CD4-positive, CD25-positive, alpha-beta regulatory T cell (primary cell): ENCODE measurements around the gene MMP25. TPM values are rescaled to one million over a fixed set of nuclear protein-coding genes. Genes with fewer than 3 reads are reported as not detected.
A peak's percentile ranks its signal among the peaks of the same experiment; 100 is the strongest.

ENCODE experiments used
- ATAC-seq, 2 donors: fragments of 150-1000 bp; cut with Tn5 transposase; one replicate each; pipeline ENCODE4 v1.10.0; 2021; ENCODE audit warnings: low read depth in 2 of 2, moderate number of reproducible peaks in 2 of 2, moderate library complexity in 1 of 2
- DNase-seq, 3 donors: peaks; one replicate each; pipeline versions ENCODE4 v3.0.0 to v3.0.0-alpha.2; 2012 to 2022; ENCODE audit warnings: mixed read lengths in 1 of 3
- H3K27ac ChIP-seq: one replicate; pipeline ENCODE4 v1.7.0; 2013; ENCODE audit warnings: mild to moderate bottlenecking, low read length; ENCODE audit not compliant: insufficient read depth, poor library complexity, severe bottlenecking
- H3K27me3 ChIP-seq: one replicate; pipeline ENCODE4 v1.7.0; 2013; ENCODE audit warnings: low read length; ENCODE audit not compliant: control insufficient read depth, insufficient read depth
- H3K36me3 ChIP-seq: one replicate; pipeline ENCODE4 v1.7.0; 2013; ENCODE audit warnings: mild to moderate bottlenecking, low read length, moderate library complexity; ENCODE audit not compliant: control insufficient read depth, insufficient read depth
- H3K4me1 ChIP-seq: 2 replicates; pipeline ENCODE4 v1.7.0; 2013; ENCODE audit warnings: mild to moderate bottlenecking, low read length; ENCODE audit not compliant: insufficient read depth, control insufficient read depth, poor library complexity, severe bottlenecking
- H3K4me3 ChIP-seq: one replicate; pipeline ENCODE4 v1.7.0; 2013; ENCODE audit warnings: low read depth, mild to moderate bottlenecking, low read length, moderate library complexity
- H3K9me3 ChIP-seq, 2 experiments: 1 replicate in 1 of 2; 2 replicates in 1 of 2; pipeline ENCODE4 v1.7.0; 2013; ENCODE audit warnings: low read length in 2 of 2, mild to moderate bottlenecking in 1 of 2, moderate library complexity in 1 of 2; ENCODE audit not compliant: control insufficient read depth in 2 of 2
- H3K27ac Mint-ChIP-seq, 3 donors: one replicate each; pipeline ENCODE4 v1.8.0; 2020 to 2022; ENCODE audit warnings: mild to moderate bottlenecking in 3 of 3, mixed read lengths in 3 of 3, moderate library complexity in 2 of 3
- H3K27me3 Mint-ChIP-seq: one replicate; pipeline ENCODE4 v1.8.0; 2022; ENCODE audit warnings: mild to moderate bottlenecking, mixed read lengths
- H3K36me3 Mint-ChIP-seq: one replicate; pipeline ENCODE4 v1.8.0; 2020; ENCODE audit warnings: mixed read lengths
- H3K4me1 Mint-ChIP-seq, 4 donors: one replicate each; pipeline ENCODE4 v1.8.0; 2020 to 2022; ENCODE audit warnings: mixed read lengths in 4 of 4, mild to moderate bottlenecking in 1 of 4
- H3K4me3 Mint-ChIP-seq, 4 donors: one replicate each; pipeline ENCODE4 v1.8.0; 2020 to 2022; ENCODE audit warnings: mild to moderate bottlenecking in 4 of 4, mixed read lengths in 4 of 4, moderate library complexity in 3 of 4
- H3K9me3 Mint-ChIP-seq, 7 donors: one replicate each; pipeline ENCODE4 v1.8.0; 2020 to 2022; ENCODE audit warnings: mixed read lengths in 7 of 7, mild to moderate bottlenecking in 3 of 7, moderate library complexity in 2 of 7
- polyA plus RNA-seq, 4 donors: library from polyadenylated mRNA; unstranded; fragments of 300-500 nt; fragmentation: Illumina TruSeq; gene quantifications; one replicate each; pipeline ENCODE4 v1.2.3, GENCODE V29; 2021
- total RNA-seq: library from RNA; stranded (reverse); gene quantifications from one replicate; pipeline ENCODE4 v1.2.3, GENCODE V29; 2022

MMP25 gene
- total and polyA plus RNA-seq, 5 donors from 2014 or later: 0.16 to 1.6 (median 0.65) TPM; not detected in 1

DNA sequence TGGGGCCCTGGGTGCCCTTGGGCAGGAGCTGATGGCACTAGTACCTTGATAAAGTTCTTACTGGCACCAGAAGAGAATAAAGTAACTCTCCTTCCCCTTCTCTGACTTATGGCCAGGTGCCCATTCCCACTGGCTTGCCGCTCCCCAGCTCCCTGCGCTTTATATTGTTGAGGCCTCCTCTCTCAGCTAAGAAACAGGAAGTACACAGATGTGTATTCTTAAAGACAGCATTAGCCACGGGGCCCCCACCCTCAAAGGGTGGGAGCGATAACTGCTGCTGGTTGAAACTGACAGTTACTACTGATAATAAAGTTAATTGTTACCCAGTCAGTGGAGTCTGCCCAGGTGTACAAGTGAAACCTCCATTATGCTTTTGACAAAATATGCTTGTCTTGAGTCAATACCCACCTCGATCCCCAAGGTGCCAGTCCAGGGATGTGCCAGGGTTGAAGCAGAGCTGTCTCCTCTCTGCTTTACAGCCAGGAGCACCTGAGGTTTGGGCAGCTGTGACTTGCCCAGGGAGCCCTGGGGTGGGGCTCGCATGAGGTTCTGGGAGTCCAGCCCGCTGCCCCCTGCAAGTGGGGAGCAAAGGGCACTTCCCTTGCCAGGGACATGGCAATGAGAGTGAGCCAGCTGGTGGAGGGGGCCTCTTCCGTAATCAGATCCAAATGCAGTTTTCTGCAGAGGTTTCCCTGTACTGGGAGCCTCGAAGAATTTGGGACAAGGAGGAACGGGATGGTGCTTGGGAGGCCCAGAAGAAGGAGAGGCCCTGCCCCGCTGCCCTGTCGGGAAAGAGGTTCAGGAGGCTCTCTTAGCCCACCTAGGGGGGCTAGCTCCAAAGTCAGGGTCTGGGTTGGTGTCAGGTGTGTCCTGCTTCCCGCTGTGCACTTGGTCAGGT lies 39.1 kb upstream of the MMP25 start:
- H3K27ac ChIP-seq: no peak overlapping the region
- H3K9me3 Mint-ChIP-seq: no peaks in the 10 kb centered on the region
- peak in 1 of 3 donors; percentile 56 for DNase-seq
- H3K4me1 ChIP-seq: peaks cover 33% of the 10 kb centered on the region
- H3K4me1 Mint-ChIP-seq: peaks cover 9 to 33% (median 17%) of the 10 kb centered on the region in 4 donors
- no peaks in the 10 kb centered on the region for H3K36me3 ChIP-seq
- H3K27me3 Mint-ChIP-seq: peaks cover 25% of the 10 kb centered on the region
- H3K36me3 Mint-ChIP-seq: no peaks in the 10 kb centered on the region
- H3K27ac Mint-ChIP-seq: peak overlapping the region in 2 of 3 donors; percentile 42 to 54
- H3K4me3 Mint-ChIP-seq: peak overlapping the region; percentile 38 to 81 (median 71)
- H3K9me3 ChIP-seq: no peaks in the 10 kb centered on the region
- H3K4me3 ChIP-seq: no peak overlapping the region
- no peak for ATAC-seq
- no peaks in the 10 kb centered on the region for H3K27me3 ChIP-seq

DNA sequence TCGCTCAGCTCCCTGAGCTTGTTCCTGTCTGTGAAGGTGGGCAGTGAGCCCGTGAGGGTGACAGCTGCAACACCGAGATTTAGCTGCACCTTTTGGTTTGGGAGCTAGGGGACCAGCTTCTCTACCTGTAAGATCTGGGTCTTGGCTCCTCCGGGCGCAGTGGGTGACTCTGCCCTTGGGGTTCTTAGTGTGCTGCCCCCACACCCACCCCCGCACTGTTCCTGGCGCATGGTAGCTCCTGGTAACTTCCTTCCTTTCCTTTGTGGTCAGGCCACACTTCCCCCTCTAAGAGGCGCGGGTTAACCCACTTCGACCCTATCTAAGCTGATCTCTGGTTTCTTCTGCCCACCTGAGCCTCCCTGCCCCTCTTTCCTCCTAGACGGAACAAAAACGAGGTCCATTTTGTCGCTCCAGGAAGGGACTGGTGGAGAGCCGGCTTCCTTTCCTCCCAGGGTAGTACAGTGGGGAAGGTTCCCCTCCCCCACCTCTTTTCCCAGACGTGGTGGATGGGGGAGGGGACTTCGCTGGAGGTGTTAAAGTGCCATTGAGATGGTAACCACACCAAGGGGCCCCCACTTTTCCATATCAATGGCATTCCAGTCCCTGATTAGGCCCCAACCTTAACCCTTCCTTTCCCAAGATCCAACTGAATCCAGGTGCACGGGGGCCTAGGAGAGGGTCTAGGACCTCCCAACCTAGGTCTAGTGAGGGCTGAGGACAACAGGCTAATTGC lies 38.2 kb upstream of the MMP25 start:
- no peaks in the 10 kb centered on the region for H3K36me3 ChIP-seq
- peaks cover 26% of the 10 kb centered on the region for H3K27me3 Mint-ChIP-seq
- DNase-seq (peak in 1 of 3 donors; percentile 28), ATAC-seq (no peak)
- H3K9me3 ChIP-seq: no peaks in the 10 kb centered on the region
- H3K4me1 Mint-ChIP-seq: peaks cover 5 to 33% (median 17%) of the 10 kb centered on the region in 4 donors
- H3K4me3 Mint-ChIP-seq: peak overlapping the region; percentile 68 to 81 (median 76)
- H3K27ac ChIP-seq: no peak overlapping the region
- no peaks in the 10 kb centered on the region for H3K27me3 ChIP-seq
- H3K27ac Mint-ChIP-seq: peak overlapping the region in 2 of 3 donors; percentile 10 to 42
- no peak overlapping the region for H3K4me3 ChIP-seq
- H3K9me3 Mint-ChIP-seq: no peaks in the 10 kb centered on the region
- no peaks in the 10 kb centered on the region for H3K36me3 Mint-ChIP-seq
- H3K4me1 ChIP-seq: peaks cover 33% of the 10 kb centered on the region

DNA sequence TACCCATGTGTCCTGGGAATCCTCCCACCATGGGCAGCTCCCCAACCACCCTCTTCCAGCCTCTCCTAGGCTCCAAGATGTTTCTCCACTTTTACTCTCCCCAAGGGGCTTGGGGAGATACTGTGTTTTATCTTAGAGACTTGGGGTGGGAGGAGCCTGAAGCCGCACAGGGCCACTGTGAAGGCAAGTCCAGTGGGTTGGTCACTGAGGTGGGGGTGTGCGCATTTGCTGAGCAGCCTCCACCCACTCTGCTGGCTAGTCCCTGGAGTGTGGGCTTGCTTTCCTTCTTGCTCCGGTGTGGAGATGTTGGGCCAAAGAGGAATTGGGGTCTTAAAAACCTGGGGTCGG lies 37.7 kb upstream of the MMP25 start:
- Histone ChIP-seq H3K4me1 (peaks cover 30% of the 10 kb centered on the region), H3K36me3 (no peaks in the 10 kb centered on the region), H3K9me3 (no peaks in the 10 kb centered on the region), H3K27me3 (no peaks in the 10 kb centered on the region), H3K27ac (no peak overlapping the region), H3K4me3 (no peak overlapping the region)
- ATAC-seq (no peak), DNase-seq (no peak)
- H3K27me3 Mint-ChIP-seq: peaks cover 26% of the 10 kb centered on the region
- peak overlapping the region in 2 of 4 donors; percentile 3 to 81 for H3K4me3 Mint-ChIP-seq
- H3K9me3 Mint-ChIP-seq: no peaks in the 10 kb centered on the region
- peaks cover 3 to 33% (median 16%) of the 10 kb centered on the region in 4 donors for H3K4me1 Mint-ChIP-seq
- H3K36me3 Mint-ChIP-seq: no peaks in the 10 kb centered on the region
- H3K27ac Mint-ChIP-seq: no peak overlapping the region

- peaks cover 31% of the 10 kb centered on the region for H3K27me3 Mint-ChIP-seq
- no peak for ATAC-seq
- no peak for DNase-seq
- no peaks in the 10 kb centered on the region for H3K36me3 Mint-ChIP-seq
- Histone ChIP-seq H3K27me3 (no peaks in the 10 kb centered on the region), H3K27ac (no peak overlapping the region), H3K36me3 (no peaks in the 10 kb centered on the region), H3K4me3 (no peak overlapping the region), H3K9me3 (no peaks in the 10 kb centered on the region), H3K4me1 (peaks cover 28% of the 10 kb centered on the region)
- H3K4me1 Mint-ChIP-seq: peaks cover 0 to 29% (median 15%) of the 10 kb centered on the region in 4 donors
- no peak overlapping the region for H3K27ac Mint-ChIP-seq
- peak overlapping the region in 2 of 4 donors; percentile 8 to 38 for H3K4me3 Mint-ChIP-seq
- no peaks in the 10 kb centered on the region for H3K9me3 Mint-ChIP-seq
Measured at GRCh38 chr16:3009568-3010390, 36.6 kb upstream of the MMP25 start.

- Mint-ChIP-seq H3K9me3 (no peaks in the 10 kb centered on the region), H3K36me3 (no peaks in the 10 kb centered on the region), H3K27me3 (peaks cover 34% of the 10 kb centered on the region), H3K27ac (no peak overlapping the region), H3K4me1 (peaks cover 0 to 26% (median 14%) of the 10 kb centered on the region in 4 donors), H3K4me3 (peak overlapping the region in 1 of 4 donors; percentile 8)
- H3K36me3 ChIP-seq: no peaks in the 10 kb centered on the region
- peaks cover 24% of the 10 kb centered on the region for H3K4me1 ChIP-seq
- no peak overlapping the region for H3K4me3 ChIP-seq
- H3K27me3 ChIP-seq: no peaks in the 10 kb centered on the region
- ATAC-seq (no peak), DNase-seq (no peak)
- no peaks in the 10 kb centered on the region for H3K9me3 ChIP-seq
- H3K27ac ChIP-seq: no peak overlapping the region
Measured at GRCh38 chr16:3010510-3010909, 35.9 kb upstream of the MMP25 start.

DNA sequence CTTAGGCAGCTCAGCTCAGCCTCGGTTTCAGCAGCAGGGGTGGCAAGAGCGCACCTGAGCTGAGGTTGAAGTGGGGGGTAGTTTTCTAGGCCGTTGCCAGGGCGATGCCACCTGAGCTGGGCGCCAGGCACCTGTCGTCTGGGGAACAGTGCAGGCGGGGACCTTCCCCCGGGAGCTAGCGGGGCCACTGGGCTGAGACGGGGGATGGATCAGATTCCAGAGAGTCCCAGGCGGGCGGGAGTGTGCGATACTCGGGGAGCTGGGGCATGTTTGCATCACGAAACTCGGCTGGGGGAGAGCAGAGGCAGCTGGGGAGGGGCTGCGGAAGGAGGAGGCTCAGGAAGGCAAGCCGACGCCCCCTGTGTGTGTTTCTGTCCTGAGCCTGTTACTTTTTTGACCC lies 34.1 kb upstream of the MMP25 start:
- Mint-ChIP-seq H3K27me3 (peaks cover 34% of the 10 kb centered on the region), H3K27ac (no peak overlapping the region), H3K9me3 (no peaks in the 10 kb centered on the region), H3K4me3 (peak overlapping the region in 1 of 4 donors; percentile 32), H3K36me3 (no peaks in the 10 kb centered on the region), H3K4me1 (peaks cover 0 to 19% (median 8%) of the 10 kb centered on the region in 4 donors)
- DNase-seq (no peak), ATAC-seq (no peak)
- Histone ChIP-seq H3K4me3 (no peak overlapping the region), H3K4me1 (peaks cover 18% of the 10 kb centered on the region), H3K9me3 (no peaks in the 10 kb centered on the region), H3K27me3 (no peaks in the 10 kb centered on the region), H3K27ac (no peak overlapping the region), H3K36me3 (no peaks in the 10 kb centered on the region)

- DNase-seq: no peak
- no peak within 1 kb of the TSS for H3K27ac Mint-ChIP-seq
- Histone ChIP-seq H3K4me3 (no peak within 1 kb of the TSS), H3K36me3 (no peaks in the 10 kb centered on the region), H3K4me1 (peaks cover 12% of the 10 kb centered on the region), H3K9me3 (no peaks in the 10 kb centered on the region), H3K27me3 (no peaks in the 10 kb centered on the region), H3K27ac (no peak within 1 kb of the TSS)
- H3K27me3 Mint-ChIP-seq: peaks cover 31% of the 10 kb centered on the region
- no peaks in the 10 kb centered on the region for H3K9me3 Mint-ChIP-seq
- H3K4me1 Mint-ChIP-seq: peaks cover 0 to 13% (median 5%) of the 10 kb centered on the region in 4 donors
- H3K36me3 Mint-ChIP-seq: no peaks in the 10 kb centered on the region
- no peak for ATAC-seq
- H3K4me3 Mint-ChIP-seq: peak within 1 kb of the TSS in 1 of 4 donors; percentile 32
Measured at GRCh38 chr16:3012828-3013420, 33.4 kb upstream of the MMP25 start, which contains the start of gene CLDN9. Gene CLDN9 (plus strand): TSS chr16:3012923. CDS start chr16:3013363, 440 bp downstream.
